ENCODE measurements around the gene PLET1. TPM values are rescaled to one million over a fixed set of nuclear protein-coding genes. Genes with fewer than 3 reads are reported as not detected.

Gene PLET1
- total RNA-seq, 1 experiment from 2014 or later = not detected

DNA sequence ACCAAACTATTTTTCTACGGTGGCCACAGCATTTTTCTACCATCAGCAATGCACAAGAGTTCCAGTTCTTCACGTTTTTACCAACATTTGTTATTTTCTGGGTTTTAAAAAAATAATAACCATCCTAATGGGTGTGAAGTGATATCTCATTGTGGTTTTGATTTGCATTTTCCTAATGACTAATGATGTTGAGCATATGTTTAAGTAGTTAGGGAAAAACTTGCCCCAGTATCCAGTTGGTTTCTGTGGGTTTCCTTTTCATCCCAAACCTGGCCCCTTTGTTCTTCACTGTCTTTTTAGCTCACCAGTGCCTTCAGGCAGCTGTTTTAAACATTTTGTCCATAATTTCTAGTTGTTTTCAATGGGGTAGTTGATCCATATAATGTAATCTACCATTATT is 49.1 kb downstream of the PLET1 start:
- H3K4me1 Mint-ChIP-seq = no peaks in the 10 kb centered on the region
- no peak overlapping the region for H3K27ac Mint-ChIP-seq
- no peak overlapping the region for H3K18ac ChIP-seq (ENCODE audit: insufficient read length, low read depth, low read length)
- H3K79me2 ChIP-seq (ENCODE audit: insufficient read depth, low read length) = no peaks in the 10 kb centered on the region
- H2AK5ac ChIP-seq (ENCODE audit: insufficient read length, low read length) = no peak overlapping the region
- no peak overlapping the region for H3K4me2 ChIP-seq (ENCODE audit: insufficient read depth, insufficient read length, low read length)
- peaks cover 13% of the 10 kb centered on the region for H3K27me3 Mint-ChIP-seq (ENCODE audit: low read depth)
- no peak overlapping the region for H3K9ac ChIP-seq (ENCODE audit: extremely low read depth, insufficient read length, low read length)
- H2BK15ac ChIP-seq (ENCODE audit: low read depth, low read length) = no peak overlapping the region
- no peak overlapping the region for H3K56ac ChIP-seq (ENCODE audit: insufficient read length, low read depth, low read length)
- H4K20me1 ChIP-seq (ENCODE audit: control insufficient read depth, insufficient read depth, insufficient read length) = no peaks in the 10 kb centered on the region
- H2BK120ac ChIP-seq (ENCODE audit: low read depth, low read length, poor library complexity, severe bottlenecking) = no peak overlapping the region
- H3K9me3 Mint-ChIP-seq = peaks cover 3 to 4% of the 10 kb centered on the region in 2 experiments; a peak in 3 of 5 replicates
- no peak overlapping the region for H2BK5ac ChIP-seq (ENCODE audit: insufficient read length, low read length)
- H3K79me1 ChIP-seq (ENCODE audit: insufficient read depth, low read depth, low read length, poor library complexity, severe bottlenecking) = no peaks in the 10 kb centered on the region
- H3K27ac ChIP-seq (ENCODE audit: insufficient read length, low read depth, low read length) = no peak overlapping the region
- no peaks in the 10 kb centered on the region for H3K27me3 ChIP-seq (ENCODE audit: insufficient read depth, low read length)
- H4K5ac ChIP-seq (ENCODE audit: insufficient read length, low read depth, low read length) = no peak overlapping the region
- H3K4me1 ChIP-seq (ENCODE audit: insufficient read depth, low read length) = no peaks in the 10 kb centered on the region
- H3K4ac ChIP-seq (ENCODE audit: low read depth, low read length) = no peak overlapping the region
- peaks cover 0 to 4% (median 0%) of the 10 kb centered on the region in 3 experiments; a peak in 1 of 7 replicates for H3K36me3 Mint-ChIP-seq (ENCODE audit: insufficient read depth in 1 of 3, low read depth in 3 of 3)
- no peak overlapping the region for H2BK20ac ChIP-seq (ENCODE audit: low read depth, low read length, poor library complexity, severe bottlenecking)
- H4K91ac ChIP-seq (ENCODE audit: insufficient read length, low read depth, low read length) = no peak overlapping the region
- TF ChIP-seq, protein P1, sequence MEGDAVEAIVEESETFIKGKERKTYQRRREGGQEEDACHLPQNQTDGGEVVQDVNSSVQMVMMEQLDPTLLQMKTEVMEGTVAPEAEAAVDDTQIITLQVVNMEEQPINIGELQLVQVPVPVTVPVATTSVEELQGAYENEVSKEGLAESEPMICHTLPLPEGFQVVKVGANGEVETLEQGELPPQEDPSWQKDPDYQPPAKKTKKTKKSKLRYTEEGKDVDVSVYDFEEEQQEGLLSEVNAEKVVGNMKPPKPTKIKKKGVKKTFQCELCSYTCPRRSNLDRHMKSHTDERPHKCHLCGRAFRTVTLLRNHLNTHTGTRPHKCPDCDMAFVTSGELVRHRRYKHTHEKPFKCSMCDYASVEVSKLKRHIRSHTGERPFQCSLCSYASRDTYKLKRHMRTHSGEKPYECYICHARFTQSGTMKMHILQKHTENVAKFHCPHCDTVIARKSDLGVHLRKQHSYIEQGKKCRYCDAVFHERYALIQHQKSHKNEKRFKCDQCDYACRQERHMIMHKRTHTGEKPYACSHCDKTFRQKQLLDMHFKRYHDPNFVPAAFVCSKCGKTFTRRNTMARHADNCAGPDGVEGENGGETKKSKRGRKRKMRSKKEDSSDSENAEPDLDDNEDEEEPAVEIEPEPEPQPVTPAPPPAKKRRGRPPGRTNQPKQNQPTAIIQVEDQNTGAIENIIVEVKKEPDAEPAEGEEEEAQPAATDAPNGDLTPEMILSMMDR (conservative IDR thresholded peaks at IDR 0.05) = no peak
- H4K8ac ChIP-seq (replicated peaks; ENCODE audit: insufficient read length, low read depth, low read length) = no peak overlapping the region
- H3K4me3 Mint-ChIP-seq = no peak overlapping the region
- DNase-seq = no peak
- H3K23ac ChIP-seq (ENCODE audit: insufficient read length, low read depth, low read length) = no peak overlapping the region
- H3K14ac ChIP-seq (ENCODE audit: insufficient read depth, low read length) = no peak overlapping the region
- no peaks in the 10 kb centered on the region for H3K9me3 ChIP-seq (ENCODE audit: control insufficient read depth, low read depth, low read length)
- H2AFZ ChIP-seq (ENCODE audit: low read length) = no peak overlapping the region
- H2BK12ac ChIP-seq (ENCODE audit: insufficient read length, low read depth, low read length) = no peak overlapping the region
- H3T11ph ChIP-seq (ENCODE audit: low read length) = no peak overlapping the region
- WGBS (ENCODE audit: extremely low coverage, insufficient read length, low lambda C conversion rate) = no CpG with 5 or more reads among the region's 2 CpGs
- H3K23me2 ChIP-seq (ENCODE audit: insufficient read length, low read depth, low read length, poor library complexity, severe bottlenecking) = no peaks in the 10 kb centered on the region
